ENCODE measurements around the gene PPM1A. TPM values are rescaled to one million over a fixed set of nuclear protein-coding genes. Genes with fewer than 3 reads are reported as not detected.

Gene PPM1A
- total and polyA plus RNA-seq, 9 of the 15 experiments (the other 6 are each of a cell fraction or from before 2014, with no cell fraction given), result 5.5 to 23.9 (median 15.2) TPM

DNA sequence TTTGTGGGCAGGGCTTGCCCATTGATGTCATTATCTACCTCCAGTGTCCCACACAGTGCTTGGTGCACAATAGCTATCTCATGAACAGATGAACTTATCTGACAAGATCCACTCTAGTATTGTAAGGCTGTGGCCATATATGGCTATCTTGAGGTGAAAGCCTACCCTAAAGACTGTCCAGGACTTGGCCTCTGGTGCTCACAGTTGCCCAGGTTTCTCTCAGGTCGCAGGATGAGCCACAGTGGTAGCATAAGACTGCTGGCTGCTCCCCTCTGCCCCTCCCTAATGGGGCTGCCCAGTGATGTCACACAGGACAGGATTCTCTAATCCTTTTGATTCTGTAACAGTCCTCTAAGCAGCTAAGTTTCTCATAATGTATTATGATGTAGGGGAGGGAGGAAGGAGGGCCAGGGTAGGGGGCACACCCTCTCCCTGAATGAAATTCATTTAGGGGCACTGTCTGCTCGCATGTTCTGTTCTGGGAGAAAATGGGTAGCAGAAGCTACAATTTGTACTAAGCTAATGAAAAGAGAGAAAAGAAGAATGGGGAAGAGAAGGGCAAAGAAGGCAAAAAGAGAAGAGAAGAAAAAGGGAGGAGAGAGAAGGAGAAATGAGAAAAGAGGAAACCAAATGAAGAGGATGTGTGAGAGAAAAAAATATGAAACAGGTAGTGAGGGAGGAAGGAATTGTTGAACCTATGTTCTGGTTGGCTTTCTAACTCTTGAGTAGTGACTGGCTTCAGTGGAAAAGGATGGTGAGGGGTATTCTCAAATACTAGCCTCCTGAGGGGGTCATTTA is 3.4 kb upstream of the PPM1A start (continued):
- TF ChIP-seq, protein P1, sequence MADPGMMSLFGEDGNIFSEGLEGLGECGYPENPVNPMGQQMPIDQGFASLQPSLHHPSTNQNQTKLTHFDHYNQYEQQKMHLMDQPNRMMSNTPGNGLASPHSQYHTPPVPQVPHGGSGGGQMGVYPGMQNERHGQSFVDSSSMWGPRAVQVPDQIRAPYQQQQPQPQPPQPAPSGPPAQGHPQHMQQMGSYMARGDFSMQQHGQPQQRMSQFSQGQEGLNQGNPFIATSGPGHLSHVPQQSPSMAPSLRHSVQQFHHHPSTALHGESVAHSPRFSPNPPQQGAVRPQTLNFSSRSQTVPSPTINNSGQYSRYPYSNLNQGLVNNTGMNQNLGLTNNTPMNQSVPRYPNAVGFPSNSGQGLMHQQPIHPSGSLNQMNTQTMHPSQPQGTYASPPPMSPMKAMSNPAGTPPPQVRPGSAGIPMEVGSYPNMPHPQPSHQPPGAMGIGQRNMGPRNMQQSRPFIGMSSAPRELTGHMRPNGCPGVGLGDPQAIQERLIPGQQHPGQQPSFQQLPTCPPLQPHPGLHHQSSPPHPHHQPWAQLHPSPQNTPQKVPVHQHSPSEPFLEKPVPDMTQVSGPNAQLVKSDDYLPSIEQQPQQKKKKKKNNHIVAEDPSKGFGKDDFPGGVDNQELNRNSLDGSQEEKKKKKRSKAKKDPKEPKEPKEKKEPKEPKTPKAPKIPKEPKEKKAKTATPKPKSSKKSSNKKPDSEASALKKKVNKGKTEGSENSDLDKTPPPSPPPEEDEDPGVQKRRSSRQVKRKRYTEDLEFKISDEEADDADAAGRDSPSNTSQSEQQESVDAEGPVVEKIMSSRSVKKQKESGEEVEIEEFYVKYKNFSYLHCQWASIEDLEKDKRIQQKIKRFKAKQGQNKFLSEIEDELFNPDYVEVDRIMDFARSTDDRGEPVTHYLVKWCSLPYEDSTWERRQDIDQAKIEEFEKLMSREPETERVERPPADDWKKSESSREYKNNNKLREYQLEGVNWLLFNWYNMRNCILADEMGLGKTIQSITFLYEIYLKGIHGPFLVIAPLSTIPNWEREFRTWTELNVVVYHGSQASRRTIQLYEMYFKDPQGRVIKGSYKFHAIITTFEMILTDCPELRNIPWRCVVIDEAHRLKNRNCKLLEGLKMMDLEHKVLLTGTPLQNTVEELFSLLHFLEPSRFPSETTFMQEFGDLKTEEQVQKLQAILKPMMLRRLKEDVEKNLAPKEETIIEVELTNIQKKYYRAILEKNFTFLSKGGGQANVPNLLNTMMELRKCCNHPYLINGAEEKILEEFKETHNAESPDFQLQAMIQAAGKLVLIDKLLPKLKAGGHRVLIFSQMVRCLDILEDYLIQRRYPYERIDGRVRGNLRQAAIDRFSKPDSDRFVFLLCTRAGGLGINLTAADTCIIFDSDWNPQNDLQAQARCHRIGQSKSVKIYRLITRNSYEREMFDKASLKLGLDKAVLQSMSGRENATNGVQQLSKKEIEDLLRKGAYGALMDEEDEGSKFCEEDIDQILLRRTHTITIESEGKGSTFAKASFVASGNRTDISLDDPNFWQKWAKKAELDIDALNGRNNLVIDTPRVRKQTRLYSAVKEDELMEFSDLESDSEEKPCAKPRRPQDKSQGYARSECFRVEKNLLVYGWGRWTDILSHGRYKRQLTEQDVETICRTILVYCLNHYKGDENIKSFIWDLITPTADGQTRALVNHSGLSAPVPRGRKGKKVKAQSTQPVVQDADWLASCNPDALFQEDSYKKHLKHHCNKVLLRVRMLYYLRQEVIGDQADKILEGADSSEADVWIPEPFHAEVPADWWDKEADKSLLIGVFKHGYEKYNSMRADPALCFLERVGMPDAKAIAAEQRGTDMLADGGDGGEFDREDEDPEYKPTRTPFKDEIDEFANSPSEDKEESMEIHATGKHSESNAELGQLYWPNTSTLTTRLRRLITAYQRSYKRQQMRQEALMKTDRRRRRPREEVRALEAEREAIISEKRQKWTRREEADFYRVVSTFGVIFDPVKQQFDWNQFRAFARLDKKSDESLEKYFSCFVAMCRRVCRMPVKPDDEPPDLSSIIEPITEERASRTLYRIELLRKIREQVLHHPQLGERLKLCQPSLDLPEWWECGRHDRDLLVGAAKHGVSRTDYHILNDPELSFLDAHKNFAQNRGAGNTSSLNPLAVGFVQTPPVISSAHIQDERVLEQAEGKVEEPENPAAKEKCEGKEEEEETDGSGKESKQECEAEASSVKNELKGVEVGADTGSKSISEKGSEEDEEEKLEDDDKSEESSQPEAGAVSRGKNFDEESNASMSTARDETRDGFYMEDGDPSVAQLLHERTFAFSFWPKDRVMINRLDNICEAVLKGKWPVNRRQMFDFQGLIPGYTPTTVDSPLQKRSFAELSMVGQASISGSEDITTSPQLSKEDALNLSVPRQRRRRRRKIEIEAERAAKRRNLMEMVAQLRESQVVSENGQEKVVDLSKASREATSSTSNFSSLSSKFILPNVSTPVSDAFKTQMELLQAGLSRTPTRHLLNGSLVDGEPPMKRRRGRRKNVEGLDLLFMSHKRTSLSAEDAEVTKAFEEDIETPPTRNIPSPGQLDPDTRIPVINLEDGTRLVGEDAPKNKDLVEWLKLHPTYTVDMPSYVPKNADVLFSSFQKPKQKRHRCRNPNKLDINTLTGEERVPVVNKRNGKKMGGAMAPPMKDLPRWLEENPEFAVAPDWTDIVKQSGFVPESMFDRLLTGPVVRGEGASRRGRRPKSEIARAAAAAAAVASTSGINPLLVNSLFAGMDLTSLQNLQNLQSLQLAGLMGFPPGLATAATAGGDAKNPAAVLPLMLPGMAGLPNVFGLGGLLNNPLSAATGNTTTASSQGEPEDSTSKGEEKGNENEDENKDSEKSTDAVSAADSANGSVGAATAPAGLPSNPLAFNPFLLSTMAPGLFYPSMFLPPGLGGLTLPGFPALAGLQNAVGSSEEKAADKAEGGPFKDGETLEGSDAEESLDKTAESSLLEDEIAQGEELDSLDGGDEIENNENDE (IDR thresholded peaks at IDR 0.05; ENCODE audit: low read depth, low read length), result no peak
- TF ChIP-seq RNF2 (IDR thresholded peaks at IDR 0.05) (no peak), ZNF197 (CRISPR knock-in tag; IDR thresholded peaks at IDR 0.05; ENCODE audit: low read depth) (no peak), CHD2 (IDR thresholded peaks at IDR 0.05; ENCODE audit: low read depth, low read length) (no peak), CTBP1 (IDR thresholded peaks at IDR 0.05; ENCODE audit: borderline replicate concordance) (no peak), TFAM (CRISPR knock-in tag; conservative IDR thresholded peaks at IDR 0.05) (no peak), ATF7 (IDR thresholded peaks at IDR 0.05) (peak; percentile 13; the same call in 1 of the 2 replicates), ZNF347 (CRISPR knock-in tag; IDR thresholded peaks at IDR 0.05; ENCODE audit: low read depth) (no peak), SOX6 (IDR thresholded peaks at IDR 0.05) (peak; percentile 69; the same call in 1 of the 2 replicates)

Data from K562 (cell line).